ENCODE data around the gene CCDC9B.

- TF ChIP-seq CTCF (IDR thresholded peaks at IDR 0.05) (no peak), EZH2 (IDR thresholded peaks at IDR 0.05) (no peak), EZH2phosphoT487 (IDR thresholded peaks at IDR 0.05) (no peak)
Measured at GRCh38 chr15:40363611-40364010, 22.9 kb upstream of the CCDC9B start.
